Measurements from ENCODE around the gene TLK1. TPM values are rescaled to one million over a fixed set of nuclear protein-coding genes. Genes with fewer than 3 reads are reported as not detected.

Gene TLK1
- total and polyA plus RNA-seq, 2 donors (not counting 3 experiments of a cell fraction or from before 2014, with no cell fraction given) = 5.8 to 62.7 TPM

DNA sequence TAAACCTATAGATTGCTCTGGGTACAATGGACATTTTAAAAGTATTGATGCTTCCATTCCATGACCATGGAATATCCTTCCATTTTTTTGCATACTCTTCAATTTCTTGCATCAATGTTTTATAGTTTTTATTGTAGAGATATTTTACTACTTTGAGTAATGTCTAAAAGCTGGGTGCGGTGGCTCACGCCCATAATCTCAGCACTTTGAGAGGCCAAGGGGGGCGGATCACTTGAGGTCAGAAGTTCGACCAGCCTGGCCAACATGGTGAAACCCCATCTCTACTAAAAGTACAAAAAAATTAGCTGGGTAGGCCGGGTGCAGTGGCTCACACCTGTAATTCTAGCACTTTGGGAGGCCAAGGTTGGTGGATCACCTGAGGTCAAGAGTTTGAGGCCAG is 88.5 kb downstream of the TLK1 start:
- Histone ChIP-seq H3K79me2 (ENCODE audit: control insufficient read depth, insufficient read depth, low read length) (peaks cover 7% of the 10 kb centered on the region), H3K9me3 (replicated peaks; ENCODE audit: control insufficient read depth, insufficient read depth, low read length) (no peaks in the 10 kb centered on the region), H3K4me1 (ENCODE audit: control insufficient read depth, extremely low read depth, insufficient read depth, low read length) (no peaks in the 10 kb centered on the region), H3K27me3 (ENCODE audit: control insufficient read depth in 2 of 2, insufficient read depth in 2 of 2, low read length in 2 of 2) (no peaks in the 10 kb centered on the region), H3K4me3 (replicated peaks in 1 of 3; ENCODE audit: insufficient read depth in 1 of 3, low read depth in 1 of 3, low read length in 3 of 3) (no peak overlapping the region), H3K9ac (replicated peaks; ENCODE audit: extremely low read depth, insufficient read depth, low read length) (no peak overlapping the region), H2AFZ (ENCODE audit: low read depth, low read length) (no peak overlapping the region), H3K36me3 (ENCODE audit: control insufficient read depth in 2 of 2, extremely low read depth in 1 of 2, insufficient read depth in 2 of 2, low read length in 2 of 2) (peaks cover 0 to 2% of the 10 kb centered on the region in 2 experiments), H3K27ac (ENCODE audit: insufficient read depth, low read depth, low read length) (no peak overlapping the region), H3K4me2 (ENCODE audit: insufficient read depth, low read length) (no peak overlapping the region), H4K20me1 (replicated peaks; ENCODE audit: control insufficient read depth, extremely low read depth, insufficient read depth, low read length) (no peaks in the 10 kb centered on the region), H3K9me1 (replicated peaks; ENCODE audit: control insufficient read depth, extremely low read depth, insufficient read depth, low read length) (no peaks in the 10 kb centered on the region)
- ChIA-PET POLR2A (no interaction called here), CTCF (interaction anchor here (1.5 kb wide), 1 partner anchor 15 kb away, joined by 8 read pairs; no protein-coding TSS in a partner anchor)
- no peak for DNase-seq (ENCODE audit: low read depth, low spot score)
- dilution Hi-C loops (cut with MboI; ENCODE audit: extremely low pct_ligation_motif_present, low sequenced_read_pairs) = no loop called here
- intact Hi-C loops (cut with micrococcal nuclease) = no loop called here
- no peak for TF ChIP-seq POLR2A (IDR thresholded peaks at IDR 0.05; ENCODE audit: low read depth, low read length)
- TF ChIP-seq, protein P1, sequence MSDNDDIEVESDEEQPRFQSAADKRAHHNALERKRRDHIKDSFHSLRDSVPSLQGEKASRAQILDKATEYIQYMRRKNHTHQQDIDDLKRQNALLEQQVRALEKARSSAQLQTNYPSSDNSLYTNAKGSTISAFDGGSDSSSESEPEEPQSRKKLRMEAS (IDR thresholded peaks at IDR 0.05; ENCODE audit: insufficient read depth, insufficient read length) = no peak
- TF ChIP-seq EZH2 (IDR thresholded peaks at IDR 0.05; ENCODE audit: borderline replicate concordance, low read depth, low read length, severe bottlenecking) = no peak
- no peak for TF ChIP-seq POLR2AphosphoS5 (IDR thresholded peaks at IDR 0.05; ENCODE audit: insufficient read depth, low read depth, low read length)
- TF ChIP-seq FOS (IDR thresholded peaks at IDR 0.05; ENCODE audit: borderline replicate concordance, insufficient read depth, low read length) = no peak
- no peak for TF ChIP-seq GATA2 (IDR thresholded peaks at IDR 0.05; ENCODE audit: insufficient read depth, insufficient read length, low read depth, low read length)
- TF ChIP-seq MYC (IDR thresholded peaks at IDR 0.05; ENCODE audit: low read depth, low read length) = no peak
- TF ChIP-seq, protein P2, sequence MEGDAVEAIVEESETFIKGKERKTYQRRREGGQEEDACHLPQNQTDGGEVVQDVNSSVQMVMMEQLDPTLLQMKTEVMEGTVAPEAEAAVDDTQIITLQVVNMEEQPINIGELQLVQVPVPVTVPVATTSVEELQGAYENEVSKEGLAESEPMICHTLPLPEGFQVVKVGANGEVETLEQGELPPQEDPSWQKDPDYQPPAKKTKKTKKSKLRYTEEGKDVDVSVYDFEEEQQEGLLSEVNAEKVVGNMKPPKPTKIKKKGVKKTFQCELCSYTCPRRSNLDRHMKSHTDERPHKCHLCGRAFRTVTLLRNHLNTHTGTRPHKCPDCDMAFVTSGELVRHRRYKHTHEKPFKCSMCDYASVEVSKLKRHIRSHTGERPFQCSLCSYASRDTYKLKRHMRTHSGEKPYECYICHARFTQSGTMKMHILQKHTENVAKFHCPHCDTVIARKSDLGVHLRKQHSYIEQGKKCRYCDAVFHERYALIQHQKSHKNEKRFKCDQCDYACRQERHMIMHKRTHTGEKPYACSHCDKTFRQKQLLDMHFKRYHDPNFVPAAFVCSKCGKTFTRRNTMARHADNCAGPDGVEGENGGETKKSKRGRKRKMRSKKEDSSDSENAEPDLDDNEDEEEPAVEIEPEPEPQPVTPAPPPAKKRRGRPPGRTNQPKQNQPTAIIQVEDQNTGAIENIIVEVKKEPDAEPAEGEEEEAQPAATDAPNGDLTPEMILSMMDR (IDR thresholded peaks at IDR 0.05; ENCODE audit: extremely low read depth in 1 of 2, insufficient read depth in 1 of 2, low read depth in 1 of 2, low read length in 2 of 2) = no peak
- TF ChIP-seq JUN (IDR thresholded peaks at IDR 0.05; ENCODE audit: borderline replicate concordance, insufficient read depth, insufficient read length, low read depth) = no peak
- no peak for FAIRE-seq
- BruUV-seq (replicated peaks) = no TSS peak

Measured in endothelial cell of umbilical vein (primary cell).